Heart right ventricle (tissue), 16 donors: ENCODE data around the gene SHISAL1. TPM values are rescaled to one million over a fixed set of nuclear protein-coding genes. Genes with fewer than 3 reads are reported as not detected.

Source experiments
- ATAC-seq, 8 donors: fragments of 200-7000 bp; cut with Tn5 transposase; one replicate each; pipeline ENCODE4 v1.9.1; 2020; ENCODE audit warnings: mild to moderate bottlenecking in 8 of 8, moderate library complexity in 8 of 8, moderate number of reproducible peaks in 1 of 8
- DNase-seq, 2 donors: peaks; one replicate each; pipeline ENCODE4 v3.0.0-alpha.2; 2020
- H3K27ac ChIP-seq, 10 donors: fragments of 200-600 bp; sonication (generic) in 2 of 10; one replicate each; pipeline versions ENCODE4 v1.5.0 to v1.8.0; 2020 to 2022; ENCODE audit warnings: mild to moderate bottlenecking in 3 of 10
- H3K27me3 ChIP-seq, 7 donors: fragments of 200-600 bp; one replicate each; pipeline ENCODE4 v1.8.0; 2021 to 2022; ENCODE audit warnings: mild to moderate bottlenecking in 2 of 7
- H3K36me3 ChIP-seq, 9 donors: fragments of 200-600 bp; sonication (generic) in 1 of 9; one replicate each; pipeline versions ENCODE4 v1.5.0 to v1.8.0; 2020 to 2022; ENCODE audit warnings: mild to moderate bottlenecking in 2 of 9
- H3K4me1 ChIP-seq, 9 donors: fragments of 200-600 bp; sonication (generic) in 1 of 9; one replicate each; pipeline versions ENCODE4 v1.5.0 to v1.8.0; 2020 to 2022; ENCODE audit warnings: mild to moderate bottlenecking in 4 of 9
- H3K4me3 ChIP-seq, 10 donors: fragments of 200-600 bp; sonication (generic) in 2 of 10; one replicate each; pipeline versions ENCODE4 v1.5.0 to v1.8.0; 2020 to 2022; ENCODE audit warnings: mild to moderate bottlenecking in 7 of 10, moderate library complexity in 2 of 10
- H3K9me3 ChIP-seq, 11 donors: fragments of 200-600 bp in 10 of 11; sonication (generic) in 2 of 11; one replicate each; pipeline versions ENCODE4 v1.5.0 to v1.8.0; 2013 to 2022; ENCODE audit warnings: mild to moderate bottlenecking in 2 of 11, control low read depth in 1 of 11, moderate library complexity in 1 of 11
- CTCF ChIP-seq, 9 donors: fragments of 200-600 bp; sonication (generic) in 2 of 9; IDR thresholded peaks; one replicate each; pipeline versions ENCODE4 v1.5.0 to v1.8.0; 2021 to 2022; ENCODE audit warnings: antibody characterized with exemption in 9 of 9, mild to moderate bottlenecking in 5 of 9, moderate library complexity in 1 of 9
- WGBS, 2 donors: extraction: QIAGEN DNeasy Blood & Tissue Kit; methylation state at CpG; one replicate each; pipeline ENCODE4 v1.1.7; 2013; ENCODE audit warnings: inconsistent platforms in 1 of 2; 5-methylcytosine and 5-hydroxymethylcytosine counted together
- intact Hi-C, 10 donors: fragments of 100-400 bp; cut with DNase I; formaldehyde crosslinking; loops; one replicate each; pipeline versions ENCODE4 v1.11.1 to v1.14.2; 2022
- polyA plus RNA-seq, 2 donors: library from polyadenylated mRNA; stranded (reverse); fragments of 200-250 nt; gene quantifications; one replicate each; pipeline ENCODE4 v1.2.3, GENCODE V29; 2013
- total RNA-seq, 10 donors: library from RNA; stranded (reverse); fragmentation: NEBNext Ultra II Directional in 3 of 10; extraction: Animal tissue kit (Norgen Biotek cat#: 25700) in 3 of 10; gene quantifications; one replicate each; pipeline versions ENCODE4 v1.2.1 to v1.2.4, GENCODE V29; 2021 to 2023
- donor health status: Arrhythmogenic right ventricular cardiomyopathy.
- donor health status: ischemic (EF 13 %, LVEDD 7.1; RV severe dilation, severe dysfunction).
- donor health status: healthy with polysubstance abuse.
- donor health status: DM: no; HTN: yes; CAD: no.
- donor health status: DM: no; HTN: no; CAD: no.
- donor health status: ischemic (EF 25% LVEDD 6.9; RV normal size, moderate dysfunction).
- donor health status: ischemic (EF 25% LVEDD 5.7; RV mildly dilated, moderate dysfunction).
- donor health status: healthy.
- donor health status: DM: yes; HTN: yes; CAD: no.
- donor health status: Ischemic cardiomyopathy.
- donor health status: ischemic (EF 35%, LVEDD 5.7; RV mildly dilated, moderate dysfunction).
- donor health status: nonischemic (EF 11% LVEDD 7.7; RV severe dilation, severe dysfunction).
- donor health status: DM: yes; HTN: yes; CAD: no.
- donor health status: PGD.
- donor health status: ischemic (EF 29% LVEDD 5.4; RV normal size, mild dysfunction).
- donor health status: nonischemic (EF 23%, LVEDD 6.1; RV moderate dilation, normal function).

The SHISAL1 gene
- total and polyA plus RNA-seq, 12 donors = 0.15 to 1.7 (median 0.63) TPM

- Histone ChIP-seq H3K4me3 (no peak overlapping the region), H3K4me1 (peaks cover 0 to 25% (median 8%) of the 10 kb centered on the region in 9 donors), H3K27me3 (peaks cover 0 to 10% (median 0%) of the 10 kb centered on the region in 7 donors), H3K9me3 (no peaks in the 10 kb centered on the region), H3K36me3 (no peaks in the 10 kb centered on the region), H3K27ac (no peak overlapping the region)
- ATAC-seq (no peak), DNase-seq (no peak)
- whole genome bisulfite sequencing, 2 donors = 87 to 88% methylated on average over 2 of the region's 2 CpGs
- TF ChIP-seq CTCF (IDR thresholded peaks at IDR 0.05) = no peak
- intact Hi-C loops = loop anchor here in 4 of 10 donors (10.0 kb wide), 3 partner anchors 194 to 344 kb away; no protein-coding TSS in a partner anchor
These were observed 26.2 kb upstream of the SHISAL1 start for GRCh38 chr22:44338906-44339305.

GRCh38 chr22:44338177-44338810 lies 25.5 kb upstream of the SHISAL1 start:
- no peak overlapping the region for H3K27ac ChIP-seq
- WGBS, 2 donors = 64 to 73% methylated on average over 8 of the region's 8 CpGs
- H3K36me3 ChIP-seq = no peaks in the 10 kb centered on the region
- ATAC-seq = peak in 7 of 8 donors; percentile 37 to 63 (median 50)
- no peak for TF ChIP-seq CTCF (IDR thresholded peaks at IDR 0.05)
- no peak overlapping the region for H3K4me3 ChIP-seq
- peaks cover 0 to 17% (median 3%) of the 10 kb centered on the region in 7 donors for H3K27me3 ChIP-seq
- DNase-seq = peak in 1 of 2 donors; percentile 55
- H3K9me3 ChIP-seq = no peaks in the 10 kb centered on the region
- intact Hi-C loops = loop anchor here in 4 of 10 donors (10.0 kb wide), 3 partner anchors 193 to 343 kb away; no protein-coding TSS in a partner anchor
- H3K4me1 ChIP-seq = peaks cover 0 to 25% (median 8%) of the 10 kb centered on the region in 9 donors

GRCh38 chr22:44337678-44338004 lies 24.9 kb upstream of the SHISAL1 start:
- peak in 1 of 2 donors; percentile 36 for DNase-seq
- intact Hi-C loops = loop anchor here in 4 of 10 donors (10.0 kb wide), 3 partner anchors 193 to 343 kb away; no protein-coding TSS in a partner anchor
- TF ChIP-seq CTCF (IDR thresholded peaks at IDR 0.05) = no peak
- Histone ChIP-seq H3K4me3 (no peak overlapping the region), H3K27me3 (peaks cover 0 to 23% (median 10%) of the 10 kb centered on the region in 7 donors), H3K9me3 (no peaks in the 10 kb centered on the region), H3K36me3 (no peaks in the 10 kb centered on the region), H3K4me1 (peaks cover 0 to 25% (median 8%) of the 10 kb centered on the region in 9 donors), H3K27ac (no peak overlapping the region)
- 28 to 40% methylated on average over 13 of the region's 13 CpGs for WGBS, 2 donors
- ATAC-seq = peak in 7 of 8 donors; percentile 41 to 75 (median 57)

GRCh38 chr22:44336962-44337677 lies 24.4 kb upstream of the SHISAL1 start:
- Histone ChIP-seq H3K9me3 (no peaks in the 10 kb centered on the region), H3K36me3 (no peaks in the 10 kb centered on the region), H3K4me1 (peaks cover 0 to 27% (median 8%) of the 10 kb centered on the region in 9 donors), H3K27me3 (peaks cover 0 to 28% (median 15%) of the 10 kb centered on the region in 7 donors), H3K4me3 (no peak overlapping the region), H3K27ac (no peak overlapping the region)
- no peak for TF ChIP-seq CTCF (IDR thresholded peaks at IDR 0.05)
- no peak for ATAC-seq
- DNase-seq = no peak
- intact Hi-C loops = loop anchor here in 4 of 10 donors (10.0 kb wide), 3 partner anchors 192 to 342 kb away; no protein-coding TSS in a partner anchor
- WGBS, 2 donors = 64% methylated on average over 21 of the region's 21 CpGs
